PC-3 (cell line): ENCODE results near the gene ESYT2. TPM values are rescaled to one million over a fixed set of nuclear protein-coding genes. Genes with fewer than 3 reads are reported as not detected.

Source experiments
- ATAC-seq: fragments of 200-7000 bp; cut with Tn5 transposase; 2 replicates; pipeline ENCODE4 v1.9.1; 2020; ENCODE audit warnings: mild to moderate bottlenecking, moderate library complexity
- BruUV-seq: library from RNA; stranded (reverse); fragments of 400-500 nt; replicated peaks from 2 replicates; lab custom pipeline; 2021; lab: Mats Ljungman, UMichigan
- CTCF ChIA-PET: fragments of 300-600 bp; sonication (Branson Sonifier 250); formaldehyde crosslinking; loops from one replicate; lab custom pipeline; 2022; ENCODE audit warnings: antibody characterized with exemption; lab: Charles Lee
- POLR2A ChIA-PET: fragments of 300-600 bp; sonication (Branson Sonifier 250); formaldehyde crosslinking; loops from one replicate; lab custom pipeline; 2022; ENCODE audit warnings: antibody characterized with exemption; ENCODE audit not compliant: unreplicated experiment; lab: Charles Lee
- DNase-seq: peaks from one replicate; pipeline ENCODE4 v3.0.0-alpha.2; 2015
- H2AFZ ChIP-seq: fragments of 300-600 bp; sonication (generic); 2 replicates; pipeline ENCODE4 v1.6.0; 2016; ENCODE audit warnings: antibody characterized with exemption, low read length
- H3F3A ChIP-seq: fragments of 300-600 bp; sonication (generic); one replicate; pipeline ENCODE4 v1.6.0; 2017; ENCODE audit warnings: antibody characterized with exemption, low read length, control low read depth, mild to moderate bottlenecking; ENCODE audit not compliant: unreplicated experiment
- H3K27ac ChIP-seq: fragments of 300-600 bp; sonication (generic); 2 replicates; pipeline ENCODE4 v1.5.1; 2016; ENCODE audit warnings: mild to moderate bottlenecking, low read length
- H3K27me3 ChIP-seq: fragments of 300-600 bp; sonication (generic); 2 replicates; pipeline ENCODE4 v1.6.1; 2016; ENCODE audit warnings: low read length, mixed read lengths
- H3K36me3 ChIP-seq: fragments of 300-600 bp; sonication (generic); 2 replicates; pipeline ENCODE4 v1.6.1; 2016; ENCODE audit warnings: low read depth, mixed run types, low read length, mixed read lengths
- H3K4me1 ChIP-seq: fragments of 300-600 bp; sonication (generic); 2 replicates; pipeline ENCODE4 v1.5.1; 2016; ENCODE audit warnings: low read length; ENCODE audit not compliant: insufficient read depth
- H3K4me2 ChIP-seq: fragments of 300-600 bp; sonication (generic); 2 replicates; pipeline ENCODE4 v1.6.0; 2016; ENCODE audit warnings: low read length
- H3K4me3 ChIP-seq: fragments of 300-600 bp; sonication (generic); 2 replicates; pipeline ENCODE4 v1.5.1; 2016; ENCODE audit warnings: mild to moderate bottlenecking, low read length, mixed read lengths
- H3K79me2 ChIP-seq: fragments of 300-600 bp; sonication (generic); 2 replicates; pipeline ENCODE4 v1.6.1; 2017; ENCODE audit warnings: low read length, mixed read lengths
- H3K9ac ChIP-seq: fragments of 300-600 bp; sonication (generic); 2 replicates; pipeline ENCODE4 v1.6.0; 2016; ENCODE audit warnings: mild to moderate bottlenecking, low read length
- H3K9me2 ChIP-seq: fragments of 300-600 bp; sonication (generic); replicated peaks from 2 replicates; pipeline ENCODE4 v1.6.1; 2016; ENCODE audit warnings: mixed run types, low read length, mixed read lengths
- H3K9me3 ChIP-seq: fragments of 300-600 bp; sonication (generic); 2 replicates; pipeline ENCODE4 v1.6.1; 2016; ENCODE audit warnings: low read length, mixed read lengths
- H4K20me1 ChIP-seq: fragments of 300-600 bp; sonication (generic); 2 replicates; pipeline ENCODE4 v1.6.1; 2016; ENCODE audit warnings: low read length, mixed read lengths
- EZH2 ChIP-seq: fragments of 300-600 bp; sonication (generic); IDR thresholded peaks from one replicate; pipeline ENCODE4 v1.6.1; 2017; ENCODE audit warnings: antibody characterized with exemption, mild to moderate bottlenecking, low read length; ENCODE audit not compliant: unreplicated experiment
- EZH2phosphoT487 ChIP-seq: fragments of 300-600 bp; sonication (generic); IDR thresholded peaks from 2 replicates; pipeline ENCODE4 v1.6.1; 2018; ENCODE audit warnings: mild to moderate bottlenecking, antibody characterized with exemption, low read length, borderline replicate concordance
- intact Hi-C: fragments of 100-400 bp; cut with micrococcal nuclease; formaldehyde crosslinking; loops from 2 replicates; pipeline ENCODE4 v1.9.0; 2023
- total RNA-seq: library from RNA; depleted of rRNA; stranded (reverse); fragments of >200 nt; gene quantifications from 2 replicates; pipeline ENCODE4 v1.2.3, GENCODE V29; 2014
- TF ChIP-seq, protein P1 (sequence below): fragments of 300-600 bp; sonication (generic); conservative IDR thresholded peaks from 2 replicates; pipeline ENCODE4 v1.5.1; 2017; ENCODE audit warnings: antibody characterized with exemption, low read depth, mild to moderate bottlenecking, low read length

The ESYT2 gene
- total RNA-seq, 1 experiment from 2014 or later, result 76.1 TPM

DNA sequence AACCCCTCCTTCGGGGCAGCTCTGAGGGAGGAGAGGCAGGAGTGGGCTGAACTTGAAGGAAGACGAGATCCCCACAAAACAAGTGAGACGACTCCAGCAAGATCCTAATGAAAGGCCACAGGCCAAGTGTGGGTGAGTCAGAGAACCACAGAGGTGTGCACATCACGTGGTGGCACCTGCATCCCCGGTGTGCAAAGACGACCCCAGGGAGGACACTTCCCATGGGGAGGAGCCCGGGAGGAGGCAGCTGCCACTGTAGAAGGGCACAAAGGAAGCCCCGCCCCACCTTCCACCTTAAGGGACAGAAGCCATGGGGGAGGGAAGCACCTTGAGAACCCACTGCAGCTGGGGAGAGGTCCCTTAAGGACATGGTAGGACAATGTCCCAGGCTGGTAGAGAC is 45.7 kb downstream of the ESYT2 start:
- Histone ChIP-seq H3K36me3 (peaks cover 40% of the 10 kb centered on the region), H3K27me3 (no peaks in the 10 kb centered on the region), H3K9ac (no peak overlapping the region), H3K4me2 (no peak overlapping the region), H3K4me1 (no peaks in the 10 kb centered on the region; the same call in none of the 2 replicates), H3K27ac (no peak overlapping the region), H2AFZ (no peak overlapping the region), H3F3A (no peaks in the 10 kb centered on the region), H3K9me3 (no peaks in the 10 kb centered on the region), H3K4me3 (no peak overlapping the region), H4K20me1 (no peaks in the 10 kb centered on the region), H3K9me2 (no peaks in the 10 kb centered on the region), H3K79me2 (no peaks in the 10 kb centered on the region)
- peak; percentile 42 for ATAC-seq
- intact Hi-C loops, result loop anchor here (2.0 kb wide), 2 partner anchors 37 to 45 kb away; partner anchors contain the start of gene ESYT2
- ChIA-PET POLR2A (no interaction called here), CTCF (interaction anchor here (0.8 kb wide), 1 partner anchor 81 kb away, joined by 5 read pairs; no protein-coding TSS in a partner anchor)
- DNase-seq, result peak; percentile 12
- no peak for TF ChIP-seq EZH2phosphoT487
- TF ChIP-seq EZH2, result no peak
- TF ChIP-seq, protein P1, sequence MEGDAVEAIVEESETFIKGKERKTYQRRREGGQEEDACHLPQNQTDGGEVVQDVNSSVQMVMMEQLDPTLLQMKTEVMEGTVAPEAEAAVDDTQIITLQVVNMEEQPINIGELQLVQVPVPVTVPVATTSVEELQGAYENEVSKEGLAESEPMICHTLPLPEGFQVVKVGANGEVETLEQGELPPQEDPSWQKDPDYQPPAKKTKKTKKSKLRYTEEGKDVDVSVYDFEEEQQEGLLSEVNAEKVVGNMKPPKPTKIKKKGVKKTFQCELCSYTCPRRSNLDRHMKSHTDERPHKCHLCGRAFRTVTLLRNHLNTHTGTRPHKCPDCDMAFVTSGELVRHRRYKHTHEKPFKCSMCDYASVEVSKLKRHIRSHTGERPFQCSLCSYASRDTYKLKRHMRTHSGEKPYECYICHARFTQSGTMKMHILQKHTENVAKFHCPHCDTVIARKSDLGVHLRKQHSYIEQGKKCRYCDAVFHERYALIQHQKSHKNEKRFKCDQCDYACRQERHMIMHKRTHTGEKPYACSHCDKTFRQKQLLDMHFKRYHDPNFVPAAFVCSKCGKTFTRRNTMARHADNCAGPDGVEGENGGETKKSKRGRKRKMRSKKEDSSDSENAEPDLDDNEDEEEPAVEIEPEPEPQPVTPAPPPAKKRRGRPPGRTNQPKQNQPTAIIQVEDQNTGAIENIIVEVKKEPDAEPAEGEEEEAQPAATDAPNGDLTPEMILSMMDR, result no peak
- no TSS peak for BruUV-seq

DNA sequence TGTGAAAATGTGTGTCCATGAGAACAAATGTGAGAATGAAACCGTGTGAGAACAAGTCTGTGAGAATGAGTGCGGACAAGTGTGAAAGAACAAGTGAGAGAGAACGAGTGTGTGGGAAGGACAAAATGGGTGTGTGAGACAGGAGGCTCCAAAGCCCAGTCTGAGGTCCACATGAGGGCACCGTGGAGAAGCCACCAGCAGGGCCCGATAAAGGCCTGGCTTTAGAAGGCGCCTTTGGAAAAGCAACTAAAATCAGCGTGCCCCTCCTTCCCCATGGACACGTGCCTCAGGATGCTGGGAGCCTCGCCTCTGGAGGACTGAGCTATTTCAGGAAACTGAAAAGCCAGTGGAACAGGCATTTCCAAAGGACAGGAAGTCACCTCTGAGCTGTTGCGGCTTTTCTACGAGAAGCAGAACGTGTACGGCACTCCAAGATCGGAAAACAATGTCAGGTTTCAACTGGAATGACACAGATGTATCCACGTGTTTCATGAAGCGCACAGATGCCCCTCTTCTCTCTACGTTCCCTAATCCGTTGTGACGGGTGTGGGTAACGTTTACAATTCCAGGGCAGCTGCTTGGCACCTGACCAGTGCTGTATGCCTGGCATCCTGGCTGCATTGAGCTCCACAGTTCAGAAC is 46.4 kb downstream of the ESYT2 start:
- H3K27ac ChIP-seq, result no peak overlapping the region
- ATAC-seq (peak; percentile 74), DNase-seq (peak; percentile 45)
- POLR2A ChIA-PET, result interaction anchor here (0.7 kb wide), 1 partner anchor 20 kb away, joined by 3 read pairs; no protein-coding TSS in a partner anchor
- H2AFZ ChIP-seq, result no peak overlapping the region
- intact Hi-C loops, result loop anchor here (2.0 kb wide), 2 partner anchors 38 to 46 kb away; partner anchors contain the start of gene ESYT2
- no peaks in the 10 kb centered on the region for H3K79me2 ChIP-seq
- H3K36me3 ChIP-seq, result peaks cover 45% of the 10 kb centered on the region
- no peak overlapping the region for H3K4me2 ChIP-seq
- no peaks in the 10 kb centered on the region for H4K20me1 ChIP-seq
- no peaks in the 10 kb centered on the region for H3F3A ChIP-seq
- BruUV-seq, result no TSS peak
- no peaks in the 10 kb centered on the region for H3K9me2 ChIP-seq
- H3K9me3 ChIP-seq, result no peaks in the 10 kb centered on the region
- TF ChIP-seq, protein P1, result peak; percentile 55
- TF ChIP-seq EZH2 (no peak), EZH2phosphoT487 (no peak)
- no peak overlapping the region for H3K9ac ChIP-seq
- CTCF ChIA-PET, result interaction anchor here (0.8 kb wide), 1 partner anchor 81 kb away, joined by 5 read pairs; no protein-coding TSS in a partner anchor
- no peaks in the 10 kb centered on the region; the same call in none of the 2 replicates for H3K4me1 ChIP-seq
- no peak overlapping the region for H3K4me3 ChIP-seq
- no peaks in the 10 kb centered on the region for H3K27me3 ChIP-seq
